Endothelial cell of umbilical vein (primary cell): Measurements from ENCODE around the gene ANK2. TPM values are rescaled to one million over a fixed set of nuclear protein-coding genes. Genes with fewer than 3 reads are reported as not detected.

Source experiments
- BruUV-seq: library from RNA; stranded (reverse); fragments of 400-500 nt; replicated peaks from 2 replicates; lab custom pipeline; 2021; lab: Mats Ljungman, UMichigan
- CTCF ChIA-PET: fragments of 300-600, 350-600 bp; sonication (Branson Sonifier 250); formaldehyde crosslinking; loops from one replicate; lab custom pipeline; 2021; ENCODE audit warnings: antibody characterized with exemption, inconsistent platforms; lab: Charles Lee
- POLR2A ChIA-PET: fragments of 300-600, 350-600 bp; sonication (Branson Sonifier 250); formaldehyde crosslinking; loops from one replicate; lab custom pipeline; 2021; ENCODE audit warnings: antibody characterized with exemption, inconsistent platforms; lab: Charles Lee
- DNase-seq: peaks from one replicate; pipeline ENCODE4 v3.0.0-alpha.2; 2011; ENCODE audit warnings: low read depth, low spot score
- FAIRE-seq: peaks from 2 replicates; lab custom pipeline; 2011; peaks lifted over from hg19 to GRCh38; lab: Jason Lieb, UNC
- H2AFZ ChIP-seq: 2 replicates; pipeline ENCODE4 v1.6.0; 2012; ENCODE audit warnings: low read depth, low read length, control low read depth, inconsistent platforms
- H3K27ac ChIP-seq: 2 replicates; pipeline ENCODE4 v1.5.1; 2011; ENCODE audit warnings: low read depth, mild to moderate bottlenecking, control low read depth, low read length, moderate library complexity; ENCODE audit not compliant: insufficient read depth
- H3K27me3 ChIP-seq, 2 experiments: 2 replicates each; pipeline versions ENCODE4 v1.6.0 to v1.6.1; 2011; ENCODE audit warnings: low read length in 2 of 2, mixed read lengths in 1 of 2; ENCODE audit not compliant: control insufficient read depth in 2 of 2, insufficient read depth in 2 of 2
- H3K36me3 ChIP-seq, 2 experiments: 2 replicates in 1 of 2; 3 replicates in 1 of 2; pipeline ENCODE4 v1.5.1; 2011; ENCODE audit warnings: low read length in 2 of 2, mild to moderate bottlenecking in 1 of 2, moderate library complexity in 1 of 2; ENCODE audit not compliant: control insufficient read depth in 2 of 2, insufficient read depth in 2 of 2; ENCODE audit errors: extremely low read depth in 1 of 2
- H3K4me1 ChIP-seq: 3 replicates; pipeline ENCODE4 v1.5.1; 2011; ENCODE audit warnings: mild to moderate bottlenecking, low read length; ENCODE audit not compliant: control insufficient read depth, insufficient read depth; ENCODE audit errors: extremely low read depth
- H3K4me2 ChIP-seq: 2 replicates; pipeline ENCODE4 v1.6.1; 2011; ENCODE audit warnings: low read length, control low read depth, mixed read lengths; ENCODE audit not compliant: insufficient read depth
- H3K4me3 ChIP-seq, 3 experiments: fragments of 200-600 bp in 1 of 3; sonication (generic), shearing (Covaris generic) in 1 of 3; replicated peaks in 1 of 3; 2 replicates each; pipeline ENCODE4 v1.5.1; 2011 to 2016; ENCODE audit warnings: control low read depth in 3 of 3, low read length in 3 of 3, mild to moderate bottlenecking in 2 of 3, inconsistent platforms in 1 of 3, low read depth in 1 of 3, moderate library complexity in 1 of 3; ENCODE audit not compliant: insufficient read depth in 1 of 3
- H3K79me2 ChIP-seq: 2 replicates; pipeline ENCODE4 v1.6.0; 2012; ENCODE audit warnings: low read length, inconsistent platforms; ENCODE audit not compliant: control insufficient read depth, insufficient read depth
- H3K9ac ChIP-seq: replicated peaks from 2 replicates; pipeline ENCODE3; 2011; ENCODE audit warnings: low read length, control low read depth; ENCODE audit not compliant: insufficient read depth; ENCODE audit errors: extremely low read depth
- H3K9me1 ChIP-seq: replicated peaks from 3 replicates; pipeline ENCODE4 v1.6.0; 2011; ENCODE audit warnings: mild to moderate bottlenecking, low read length; ENCODE audit not compliant: control insufficient read depth, insufficient read depth; ENCODE audit errors: extremely low read depth
- H3K9me3 ChIP-seq: replicated peaks from 2 replicates; pipeline ENCODE4 v1.5.1; 2012; ENCODE audit warnings: low read length, inconsistent platforms; ENCODE audit not compliant: control insufficient read depth, insufficient read depth
- H4K20me1 ChIP-seq: replicated peaks from 2 replicates; pipeline ENCODE3; 2011; ENCODE audit warnings: mild to moderate bottlenecking, low read length; ENCODE audit not compliant: control insufficient read depth, insufficient read depth; ENCODE audit errors: extremely low read depth
- EZH2 ChIP-seq: IDR thresholded peaks from 2 replicates; pipeline ENCODE4 v1.6.1; 2012; ENCODE audit warnings: borderline replicate concordance, low read depth, mild to moderate bottlenecking, moderate library complexity, low read length, inconsistent platforms; ENCODE audit not compliant: severe bottlenecking
- JUN ChIP-seq: IDR thresholded peaks from 2 replicates; pipeline ENCODE4 v1.6.1; 2011; ENCODE audit warnings: borderline replicate concordance, low read depth; ENCODE audit not compliant: insufficient read length, insufficient read depth
- MYC ChIP-seq: IDR thresholded peaks from one replicate; pipeline ENCODE4 v1.6.1; 2011; ENCODE audit warnings: mild to moderate bottlenecking, low read depth, low read length
- POLR2AphosphoS5 ChIP-seq: IDR thresholded peaks from 2 replicates; pipeline ENCODE4 v1.6.1; 2012; ENCODE audit warnings: low read depth, mild to moderate bottlenecking, control low read depth, low read length, moderate library complexity; ENCODE audit not compliant: insufficient read depth
- dilution Hi-C: fragments of 300-500 bp; cut with MboI; formaldehyde crosslinking; loops from one replicate; pipeline ENCODE4 v1.15.0; 2019; ENCODE audit warnings: low sequenced_read_pairs; ENCODE audit not compliant: extremely low pct_ligation_motif_present
- intact Hi-C: fragments of 100-400 bp; cut with micrococcal nuclease; formaldehyde crosslinking; loops from one replicate; pipeline ENCODE4 v1.10.0; 2022
- polyA plus RNA-seq, 4 experiments: library from polyadenylated mRNA; depleted of rRNA in 3 of 4; stranded (reverse) in 3 of 4; unstranded in 1 of 4; fragments of >200 nt; gene quantifications; 2 replicates each; pipeline versions ENCODE4 v1.2.1 to v1.2.3, GENCODE V29; 2011 to 2012; ENCODE audit warnings: missing spikeins in 1 of 4
- total RNA-seq: library from RNA; stranded (reverse); gene quantifications from 2 replicates; pipeline ENCODE4 v1.2.3, GENCODE V29; 2021
- TF ChIP-seq, protein P1 (sequence below), 2 donors: IDR thresholded peaks; 1 replicate in 1 of 2; 2 replicates in 1 of 2; pipeline ENCODE4 v1.5.1; 2011; ENCODE audit warnings: low read length in 2 of 2, mild to moderate bottlenecking in 2 of 2, moderate library complexity in 2 of 2, control low read depth in 1 of 2, inconsistent platforms in 1 of 2, low read depth in 1 of 2; ENCODE audit not compliant: insufficient read depth in 1 of 2; ENCODE audit errors: extremely low read depth in 1 of 2
- TF ChIP-seq, protein P2 (sequence below): IDR thresholded peaks from 2 replicates; pipeline ENCODE4 v1.6.1; 2011; ENCODE audit not compliant: insufficient read depth, insufficient read length

Gene ANK2
- total and polyA plus RNA-seq, 2 donors (not counting 3 experiments of a cell fraction or from before 2014, with no cell fraction given), result not detected

DNA sequence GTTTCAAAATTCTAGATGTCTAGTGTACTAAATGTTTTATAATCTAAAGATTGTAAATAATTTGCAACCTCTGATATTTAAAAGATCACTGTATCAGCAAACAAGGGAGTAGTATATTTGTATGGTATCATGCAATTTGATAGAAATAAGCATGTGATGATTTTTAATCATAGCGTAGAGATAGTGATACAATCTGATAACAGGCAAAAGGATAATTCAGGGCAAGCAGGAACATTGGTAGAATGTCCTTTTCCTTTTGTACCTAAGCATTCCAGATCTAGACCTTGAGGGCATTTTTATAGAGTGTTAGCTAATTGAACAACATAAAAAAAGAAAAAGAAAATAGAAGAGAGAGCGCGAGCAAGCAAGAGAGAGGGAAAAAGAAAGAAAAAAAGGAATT is 1.4 kb downstream of the ANK2 start:
- Histone ChIP-seq H3K79me2 (no peaks in the 10 kb centered on the region), H3K27me3 (no peaks in the 10 kb centered on the region), H3K9me1 (peaks cover 1% of the 10 kb centered on the region), H3K4me1 (no peaks in the 10 kb centered on the region), H3K9ac (no peak overlapping the region), H2AFZ (no peak overlapping the region), H3K27ac (no peak overlapping the region), H4K20me1 (no peaks in the 10 kb centered on the region), H3K4me3 (no peak overlapping the region), H3K9me3 (no peaks in the 10 kb centered on the region), H3K36me3 (no peaks in the 10 kb centered on the region), H3K4me2 (no peak overlapping the region)
- ChIA-PET POLR2A (no interaction called here), CTCF (no interaction called here)
- dilution Hi-C loops (no loop called here), intact Hi-C loops (no loop called here)
- BruUV-seq, result no TSS peak
- no peak for DNase-seq
- TF ChIP-seq JUN, result no peak
- TF ChIP-seq EZH2, result no peak
- TF ChIP-seq, protein P1, sequence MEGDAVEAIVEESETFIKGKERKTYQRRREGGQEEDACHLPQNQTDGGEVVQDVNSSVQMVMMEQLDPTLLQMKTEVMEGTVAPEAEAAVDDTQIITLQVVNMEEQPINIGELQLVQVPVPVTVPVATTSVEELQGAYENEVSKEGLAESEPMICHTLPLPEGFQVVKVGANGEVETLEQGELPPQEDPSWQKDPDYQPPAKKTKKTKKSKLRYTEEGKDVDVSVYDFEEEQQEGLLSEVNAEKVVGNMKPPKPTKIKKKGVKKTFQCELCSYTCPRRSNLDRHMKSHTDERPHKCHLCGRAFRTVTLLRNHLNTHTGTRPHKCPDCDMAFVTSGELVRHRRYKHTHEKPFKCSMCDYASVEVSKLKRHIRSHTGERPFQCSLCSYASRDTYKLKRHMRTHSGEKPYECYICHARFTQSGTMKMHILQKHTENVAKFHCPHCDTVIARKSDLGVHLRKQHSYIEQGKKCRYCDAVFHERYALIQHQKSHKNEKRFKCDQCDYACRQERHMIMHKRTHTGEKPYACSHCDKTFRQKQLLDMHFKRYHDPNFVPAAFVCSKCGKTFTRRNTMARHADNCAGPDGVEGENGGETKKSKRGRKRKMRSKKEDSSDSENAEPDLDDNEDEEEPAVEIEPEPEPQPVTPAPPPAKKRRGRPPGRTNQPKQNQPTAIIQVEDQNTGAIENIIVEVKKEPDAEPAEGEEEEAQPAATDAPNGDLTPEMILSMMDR (IDR thresholded peaks at IDR 0.05; ENCODE audit: extremely low read depth in 1 of 2, insufficient read depth in 1 of 2, low read depth in 1 of 2, low read length in 2 of 2), result no peak
- TF ChIP-seq MYC, result no peak
- TF ChIP-seq, protein P2, sequence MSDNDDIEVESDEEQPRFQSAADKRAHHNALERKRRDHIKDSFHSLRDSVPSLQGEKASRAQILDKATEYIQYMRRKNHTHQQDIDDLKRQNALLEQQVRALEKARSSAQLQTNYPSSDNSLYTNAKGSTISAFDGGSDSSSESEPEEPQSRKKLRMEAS, result no peak
- no peak for TF ChIP-seq POLR2AphosphoS5
- no peak for FAIRE-seq
